Activated naive CD4-positive, alpha-beta T cell treated with anti-CD3 and anti-CD28 coated beads for 36 hours (primary cell): ENCODE data around the gene OLFM1. TPM values are rescaled to one million over a fixed set of nuclear protein-coding genes. Genes with fewer than 3 reads are reported as not detected.

Source experiments
- CTCF ChIA-PET: fragments of 350-600 bp; sonication (Branson Sonifier 250); formaldehyde crosslinking; loops from one replicate; lab custom pipeline; 2021; ENCODE audit warnings: antibody characterized with exemption; lab: Charles Lee
- DNase-seq: peaks from one replicate; pipeline ENCODE4 v3.0.0-alpha.2; 2020
- H3K27ac Mint-ChIP-seq: one replicate; pipeline ENCODE4 v1.8.0; 2021; ENCODE audit warnings: mild to moderate bottlenecking, mixed read lengths
- H3K27me3 Mint-ChIP-seq: one replicate; pipeline ENCODE4 v1.8.0; 2021; ENCODE audit warnings: low read depth, mixed read lengths
- H3K36me3 Mint-ChIP-seq: one replicate; pipeline ENCODE4 v1.8.0; 2021; ENCODE audit warnings: low read depth, mixed read lengths
- H3K4me1 Mint-ChIP-seq: one replicate; pipeline ENCODE4 v1.8.0; 2021; ENCODE audit warnings: low read depth, mixed read lengths
- H3K4me3 Mint-ChIP-seq: one replicate; pipeline ENCODE4 v1.8.0; 2021; ENCODE audit warnings: mild to moderate bottlenecking, moderate library complexity, mixed read lengths
- H3K9me3 Mint-ChIP-seq: one replicate; pipeline ENCODE4 v1.8.0; 2021; ENCODE audit warnings: mixed read lengths
- intact Hi-C: fragments of 100-400 bp; cut with micrococcal nuclease; formaldehyde crosslinking; loops from one replicate; pipeline ENCODE4 v1.15.1; 2023
- total RNA-seq, 2 experiments: library from RNA; stranded (reverse); gene quantifications; one replicate each; pipeline ENCODE4 v1.2.3, GENCODE V29; 2021

OLFM1 gene
- total RNA-seq, 2 experiments from 2014 or later = not detected

DNA sequence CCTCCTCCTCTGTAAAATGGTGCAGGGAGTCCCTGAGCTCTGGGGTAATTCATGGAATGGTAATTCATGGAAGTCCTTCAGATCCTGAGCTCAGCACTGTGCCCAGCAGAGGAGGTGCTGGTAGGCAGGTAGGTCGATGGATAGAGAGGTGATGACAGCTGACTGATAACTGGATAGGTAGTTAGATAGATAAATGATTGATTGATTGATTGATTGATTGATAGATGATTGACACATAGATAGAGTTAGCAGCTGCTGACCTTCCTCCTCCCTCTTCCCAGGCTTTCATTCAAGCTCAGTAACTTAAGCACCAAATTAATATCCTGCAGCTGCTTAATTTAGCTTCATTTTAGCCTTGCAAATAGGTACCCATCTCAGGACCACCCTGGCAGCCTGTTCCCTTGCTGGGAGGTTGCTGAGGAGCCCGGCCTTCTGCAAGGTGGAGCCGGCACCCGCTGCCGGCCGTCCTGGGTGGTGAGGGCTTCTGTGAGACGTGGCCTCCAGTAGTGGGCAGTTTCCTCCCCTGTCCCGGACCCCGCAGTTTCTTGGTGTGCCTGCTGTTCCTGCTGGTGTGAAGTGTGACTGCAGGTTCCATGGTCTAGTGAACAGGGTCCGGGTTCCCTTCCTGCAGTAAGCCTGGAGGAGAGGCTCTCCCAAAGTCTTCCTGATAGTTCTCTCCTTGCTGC lies 13.4 kb downstream of the OLFM1 start:
- intact Hi-C loops = loop anchor here (5.0 kb wide), 1 partner anchor 51 kb away; no protein-coding TSS in a partner anchor
- no peaks in the 10 kb centered on the region for H3K36me3 Mint-ChIP-seq
- no peaks in the 10 kb centered on the region for H3K4me1 Mint-ChIP-seq
- CTCF ChIA-PET = no interaction called here
- H3K27me3 Mint-ChIP-seq = peaks cover 29% of the 10 kb centered on the region
- H3K27ac Mint-ChIP-seq = no peak overlapping the region
- H3K9me3 Mint-ChIP-seq = no peaks in the 10 kb centered on the region
- H3K4me3 Mint-ChIP-seq = no peak overlapping the region
- no peak for DNase-seq

- H3K27ac Mint-ChIP-seq = no peak overlapping the region
- peaks cover 29% of the 10 kb centered on the region for H3K27me3 Mint-ChIP-seq
- no peaks in the 10 kb centered on the region for H3K9me3 Mint-ChIP-seq
- H3K36me3 Mint-ChIP-seq = no peaks in the 10 kb centered on the region
- CTCF ChIA-PET = no interaction called here
- H3K4me1 Mint-ChIP-seq = no peaks in the 10 kb centered on the region
- DNase-seq = no peak
- intact Hi-C loops = loop anchor here (5.0 kb wide), 1 partner anchor 51 kb away; no protein-coding TSS in a partner anchor
- no peak overlapping the region for H3K4me3 Mint-ChIP-seq
These were observed 14.0 kb downstream of the OLFM1 start for GRCh38 chr9:135101486-135101885.

GRCh38 chr9:135101926-135102325 lies 14.5 kb downstream of the OLFM1 start:
- Mint-ChIP-seq H3K4me1 (no peaks in the 10 kb centered on the region), H3K4me3 (no peak overlapping the region), H3K36me3 (no peaks in the 10 kb centered on the region), H3K27ac (no peak overlapping the region), H3K9me3 (no peaks in the 10 kb centered on the region), H3K27me3 (peaks cover 26% of the 10 kb centered on the region)
- intact Hi-C loops = loop anchor here (5.0 kb wide), 1 partner anchor 50 kb away; no protein-coding TSS in a partner anchor
- DNase-seq = no peak
- CTCF ChIA-PET = no interaction called here

GRCh38 chr9:135102331-135102730 lies 14.9 kb downstream of the OLFM1 start:
- Mint-ChIP-seq H3K36me3 (no peaks in the 10 kb centered on the region), H3K27ac (no peak overlapping the region), H3K4me3 (no peak overlapping the region), H3K9me3 (no peaks in the 10 kb centered on the region), H3K4me1 (no peaks in the 10 kb centered on the region), H3K27me3 (peaks cover 24% of the 10 kb centered on the region)
- intact Hi-C loops = loop anchor here (5.0 kb wide), 1 partner anchor 50 kb away; no protein-coding TSS in a partner anchor
- CTCF ChIA-PET = no interaction called here
- DNase-seq = no peak

DNA sequence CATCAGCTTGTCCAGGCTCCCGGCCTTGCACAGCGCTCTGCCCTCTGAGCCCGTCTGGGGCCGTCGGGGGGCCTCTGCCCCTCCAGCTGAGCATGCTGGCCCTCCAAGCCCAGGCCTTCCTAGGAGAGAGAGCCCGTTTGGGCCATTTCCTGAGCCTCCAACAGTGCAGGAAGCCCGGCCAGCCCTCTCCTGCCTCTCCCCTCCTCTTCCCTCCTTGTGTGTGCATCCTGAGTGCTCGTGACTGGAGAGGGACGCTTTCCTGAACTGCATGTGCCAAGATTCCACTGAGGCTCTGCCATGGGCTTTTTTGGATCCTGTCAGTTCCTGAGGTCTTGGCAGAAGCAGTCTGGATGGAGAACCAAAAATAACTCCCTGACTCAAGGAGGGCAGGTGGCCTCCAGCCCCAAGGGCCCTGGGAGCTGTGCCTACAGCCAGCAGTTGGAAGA lies 15.6 kb downstream of the OLFM1 start:
- H3K4me1 Mint-ChIP-seq = no peaks in the 10 kb centered on the region
- CTCF ChIA-PET = no interaction called here
- intact Hi-C loops = loop anchor here (5.0 kb wide), 1 partner anchor 49 kb away; no protein-coding TSS in a partner anchor
- H3K4me3 Mint-ChIP-seq = no peak overlapping the region
- peaks cover 25% of the 10 kb centered on the region for H3K27me3 Mint-ChIP-seq
- no peak for DNase-seq
- no peaks in the 10 kb centered on the region for H3K9me3 Mint-ChIP-seq
- no peak overlapping the region for H3K27ac Mint-ChIP-seq
- no peaks in the 10 kb centered on the region for H3K36me3 Mint-ChIP-seq

DNA sequence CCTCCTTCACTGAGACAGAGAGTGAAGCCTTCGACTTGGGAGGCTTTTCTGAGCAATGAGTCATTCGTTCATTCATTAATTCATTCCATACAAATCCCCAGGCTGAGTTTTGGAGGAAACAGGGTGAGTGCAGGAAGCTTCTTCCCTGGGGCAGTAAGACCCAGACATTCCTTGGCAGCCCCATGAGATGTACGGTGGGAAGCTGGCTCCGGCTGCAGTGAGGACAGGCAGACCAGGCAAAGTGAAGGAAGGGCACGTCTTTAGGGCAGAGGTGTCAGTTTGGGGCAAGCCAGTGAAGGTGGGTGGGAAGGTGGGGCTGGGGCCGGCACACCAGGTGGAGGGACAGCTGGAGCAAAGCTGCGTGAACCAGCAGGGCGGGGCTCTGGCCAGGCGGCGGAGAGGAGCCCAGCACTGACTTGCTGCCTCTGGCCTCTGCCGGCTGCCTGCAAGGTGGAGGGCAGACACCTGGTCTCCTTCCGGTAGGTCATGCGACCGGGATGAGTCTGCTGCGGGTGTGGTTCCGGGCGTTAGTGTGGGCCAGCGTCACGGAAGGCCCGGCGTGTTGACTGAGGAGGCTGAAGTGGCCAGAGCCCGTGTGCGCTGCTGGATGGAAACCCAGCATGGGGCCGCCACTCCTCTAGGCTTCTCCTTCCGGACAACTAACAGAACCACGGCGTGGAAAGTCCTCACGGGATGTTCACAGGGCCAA lies 16.6 kb downstream of the OLFM1 start:
- intact Hi-C loops = loop anchor here (5.0 kb wide), 1 partner anchor 48 kb away; no protein-coding TSS in a partner anchor
- Mint-ChIP-seq H3K4me1 (no peaks in the 10 kb centered on the region), H3K4me3 (no peak overlapping the region), H3K36me3 (no peaks in the 10 kb centered on the region), H3K27ac (no peak overlapping the region), H3K27me3 (peaks cover 25% of the 10 kb centered on the region), H3K9me3 (no peaks in the 10 kb centered on the region)
- DNase-seq = no peak
- CTCF ChIA-PET = no interaction called here

DNA sequence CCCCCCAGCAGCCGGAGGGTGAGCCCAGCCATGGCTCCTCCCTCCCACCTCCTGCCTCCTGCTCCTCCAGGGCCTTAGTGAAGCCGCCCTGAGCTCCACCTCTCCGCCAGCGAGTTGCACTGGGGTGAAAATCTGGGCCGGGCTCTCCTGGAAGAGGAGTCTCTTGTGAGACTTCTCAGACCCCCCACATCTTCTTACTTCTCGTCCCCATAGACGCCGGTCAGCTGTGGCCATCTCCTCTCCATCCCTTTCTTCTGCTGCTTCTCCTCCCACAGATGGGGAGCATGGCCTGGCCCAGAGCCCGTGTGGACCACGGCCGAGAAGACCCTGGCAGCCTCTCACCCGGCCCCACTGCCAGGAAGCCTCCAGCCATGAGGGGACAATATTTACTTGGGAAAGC lies 17.3 kb downstream of the OLFM1 start:
- H3K27ac Mint-ChIP-seq = no peak overlapping the region
- no peak for DNase-seq
- intact Hi-C loops = loop anchor here (5.0 kb wide), 1 partner anchor 48 kb away; no protein-coding TSS in a partner anchor
- CTCF ChIA-PET = no interaction called here
- H3K27me3 Mint-ChIP-seq = peaks cover 24% of the 10 kb centered on the region
- no peaks in the 10 kb centered on the region for H3K9me3 Mint-ChIP-seq
- H3K36me3 Mint-ChIP-seq = no peaks in the 10 kb centered on the region
- H3K4me3 Mint-ChIP-seq = no peak overlapping the region
- no peaks in the 10 kb centered on the region for H3K4me1 Mint-ChIP-seq

DNA sequence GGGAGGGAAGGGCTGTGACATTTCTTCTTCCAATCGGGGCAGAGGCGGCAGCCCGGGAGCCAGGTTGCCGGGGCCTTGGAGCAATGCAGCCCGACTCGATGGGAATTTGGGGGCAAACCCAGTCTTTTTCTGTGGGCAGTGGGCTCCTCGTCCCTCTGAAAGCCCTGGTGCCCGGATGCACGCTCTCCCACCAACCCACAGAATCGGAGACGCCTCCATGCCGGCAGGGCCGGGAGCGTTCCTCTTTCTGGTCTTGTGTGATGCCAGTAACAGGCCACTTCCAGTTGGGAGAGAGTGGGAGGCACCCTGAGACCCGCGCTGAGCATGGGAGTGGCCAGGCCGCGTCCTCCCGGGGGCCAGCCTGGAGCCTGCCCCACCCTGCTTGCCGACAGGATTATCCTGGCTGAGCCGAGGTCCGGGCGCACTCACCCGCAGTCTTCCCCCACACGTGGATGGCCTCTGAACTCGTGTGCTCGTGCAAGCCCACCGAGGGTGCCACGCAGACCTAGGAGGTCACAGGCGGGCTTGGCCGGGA lies 17.8 kb downstream of the OLFM1 start:
- CTCF ChIA-PET = no interaction called here
- intact Hi-C loops = no loop called here
- Mint-ChIP-seq H3K27ac (no peak overlapping the region), H3K36me3 (no peaks in the 10 kb centered on the region), H3K4me1 (no peaks in the 10 kb centered on the region), H3K27me3 (peaks cover 26% of the 10 kb centered on the region), H3K4me3 (no peak overlapping the region), H3K9me3 (no peaks in the 10 kb centered on the region)
- DNase-seq = no peak

GRCh38 chr9:135105938-135106491 lies 18.5 kb downstream of the OLFM1 start:
- DNase-seq = no peak
- intact Hi-C loops = no loop called here
- no peaks in the 10 kb centered on the region for H3K4me1 Mint-ChIP-seq
- no peak overlapping the region for H3K27ac Mint-ChIP-seq
- H3K9me3 Mint-ChIP-seq = no peaks in the 10 kb centered on the region
- CTCF ChIA-PET = no interaction called here
- no peaks in the 10 kb centered on the region for H3K36me3 Mint-ChIP-seq
- H3K4me3 Mint-ChIP-seq = no peak overlapping the region
- peaks cover 29% of the 10 kb centered on the region for H3K27me3 Mint-ChIP-seq

DNA sequence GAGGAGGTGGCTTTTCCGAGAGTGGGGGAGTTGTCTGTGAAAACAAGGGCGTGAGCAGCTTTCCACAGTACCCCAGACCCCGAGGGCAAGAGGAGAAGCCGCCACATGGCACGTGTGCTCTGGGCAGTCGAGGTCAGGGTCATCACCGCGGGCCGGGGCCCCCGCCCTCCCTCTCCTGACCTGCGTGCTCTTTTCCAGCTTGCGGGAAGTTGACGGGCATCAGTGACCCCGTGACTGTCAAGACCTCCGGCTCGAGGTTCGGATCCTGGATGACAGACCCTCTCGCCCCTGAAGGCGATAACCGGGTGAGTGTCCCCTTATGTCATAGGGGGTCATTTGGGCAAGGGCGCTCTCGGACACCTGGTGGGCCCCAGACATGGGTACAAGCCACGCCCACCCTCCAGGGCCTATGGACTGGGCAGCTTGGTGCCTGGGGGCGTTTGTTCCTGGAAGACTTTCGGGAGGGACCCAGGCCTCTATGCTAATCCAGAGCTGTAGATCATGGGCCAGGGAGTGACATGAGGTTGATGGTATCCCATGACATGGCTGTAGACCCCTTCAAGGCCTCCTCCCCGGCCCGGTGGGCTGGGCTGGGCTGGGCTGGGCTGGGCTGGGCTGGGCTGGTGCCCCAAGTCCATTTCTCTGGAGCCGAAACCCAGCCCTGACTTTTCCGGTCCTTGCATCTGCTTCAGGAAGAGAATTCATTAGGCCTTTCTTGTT lies 19.2 kb downstream of the OLFM1 start:
- DNase-seq = no peak
- CTCF ChIA-PET = no interaction called here
- Mint-ChIP-seq H3K4me1 (no peaks in the 10 kb centered on the region), H3K27me3 (peaks cover 32% of the 10 kb centered on the region), H3K36me3 (no peaks in the 10 kb centered on the region), H3K27ac (no peak overlapping the region), H3K4me3 (no peak overlapping the region), H3K9me3 (no peaks in the 10 kb centered on the region)
- intact Hi-C loops = no loop called here

GRCh38 chr9:135107581-135108235 lies 20.2 kb downstream of the OLFM1 start:
- H3K27me3 Mint-ChIP-seq = peaks cover 32% of the 10 kb centered on the region
- no peak overlapping the region for H3K4me3 Mint-ChIP-seq
- no peaks in the 10 kb centered on the region for H3K4me1 Mint-ChIP-seq
- no peaks in the 10 kb centered on the region for H3K36me3 Mint-ChIP-seq
- H3K27ac Mint-ChIP-seq = no peak overlapping the region
- CTCF ChIA-PET = no interaction called here
- intact Hi-C loops = no loop called here
- H3K9me3 Mint-ChIP-seq = no peaks in the 10 kb centered on the region
- no peak for DNase-seq
